MCF 10A (cell line): ENCODE results near the gene DNAJC30. TPM values are rescaled to one million over a fixed set of nuclear protein-coding genes. Genes with fewer than 3 reads are reported as not detected.

ENCODE experiments used
- BruUV-seq: library from RNA; stranded (reverse); fragments of 400-500 nt; replicated peaks from 2 replicates; lab custom pipeline; 2021; lab: Mats Ljungman, UMichigan
- CTCF ChIA-PET: fragments of 300-600 bp; sonication (Branson Sonifier 250); formaldehyde crosslinking; extraction: SDS; loops from one replicate; lab custom pipeline; 2021; ENCODE audit warnings: antibody characterized with exemption, inconsistent platforms; lab: Yijun Ruan, JAX
- POLR2A ChIA-PET: fragments of 300-600, 350-650 bp; sonication (Branson Sonifier 250); formaldehyde crosslinking; extraction: SDS; loops from one replicate; lab custom pipeline; 2020; ENCODE audit warnings: antibody characterized with exemption, inconsistent platforms; lab: Yijun Ruan, JAX
- DNase-seq: peaks from one replicate; pipeline ENCODE4 v3.0.0-alpha.2; 2018; ENCODE audit not compliant: unreplicated experiment
- H3K27ac Mint-ChIP-seq: one replicate; pipeline ENCODE4 v1.8.0; 2022; ENCODE audit warnings: mild to moderate bottlenecking, low read depth, mixed read lengths; ENCODE audit not compliant: unreplicated experiment
- H3K27me3 Mint-ChIP-seq: one replicate; pipeline ENCODE4 v1.8.0; 2022; ENCODE audit warnings: mixed read lengths; ENCODE audit not compliant: insufficient read depth, unreplicated experiment
- H3K36me3 Mint-ChIP-seq: one replicate; pipeline ENCODE4 v1.8.0; 2022; ENCODE audit warnings: mild to moderate bottlenecking, moderate library complexity, mixed read lengths; ENCODE audit not compliant: insufficient read depth, unreplicated experiment
- H3K4me1 Mint-ChIP-seq: one replicate; pipeline ENCODE4 v1.8.0; 2022; ENCODE audit warnings: mixed read lengths; ENCODE audit not compliant: insufficient read depth, unreplicated experiment
- H3K4me3 Mint-ChIP-seq: one replicate; pipeline ENCODE4 v1.8.0; 2022; ENCODE audit warnings: mild to moderate bottlenecking, moderate library complexity, mixed read lengths; ENCODE audit not compliant: unreplicated experiment
- H3K9me3 Mint-ChIP-seq: one replicate; pipeline ENCODE4 v1.8.0; 2022; ENCODE audit warnings: mixed read lengths; ENCODE audit not compliant: unreplicated experiment
- intact Hi-C: fragments of 100-400 bp; cut with micrococcal nuclease; formaldehyde crosslinking; loops from 2 replicates; pipeline ENCODE4 v1.14.1; 2022
- total RNA-seq: library from RNA; stranded (reverse); gene quantifications from 2 replicates; pipeline ENCODE4 v1.2.3, GENCODE V29; 2022
- TF ChIP-seq, protein P1 (sequence below): fragments of 200-600 bp; IDR thresholded peaks from one replicate; pipeline ENCODE4 v1.8.0; 2022; ENCODE audit warnings: antibody characterized with exemption, mild to moderate bottlenecking; ENCODE audit not compliant: unreplicated experiment

DNAJC30 gene
- total RNA-seq, 1 experiment from 2014 or later: 11.4 TPM

DNA sequence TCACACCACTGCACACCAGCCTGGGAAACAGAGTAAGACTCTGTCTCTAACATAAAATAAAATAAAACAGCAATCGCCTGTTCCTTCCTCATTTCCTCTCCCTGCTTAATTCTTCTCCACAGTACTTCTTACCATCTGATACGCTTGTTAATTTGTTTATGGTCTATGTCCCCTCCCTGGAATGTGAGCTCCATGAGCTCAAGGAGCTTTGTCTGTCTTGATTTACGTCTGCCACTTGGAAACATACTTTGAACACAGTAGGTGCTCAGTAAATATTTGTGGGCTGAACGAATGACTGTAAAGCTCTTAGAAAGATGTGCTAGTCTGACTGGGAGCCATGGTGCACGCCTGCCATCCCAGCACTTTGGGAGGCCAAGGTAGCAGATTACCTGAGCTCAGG is 45.3 kb upstream of the DNAJC30 start:
- Mint-ChIP-seq H3K4me3 (no peak overlapping the region), H3K9me3 (no peaks in the 10 kb centered on the region), H3K36me3 (peaks cover 11% of the 10 kb centered on the region), H3K4me1 (peaks cover 5% of the 10 kb centered on the region), H3K27me3 (no peaks in the 10 kb centered on the region), H3K27ac (no peak overlapping the region)
- TF ChIP-seq, protein P1, sequence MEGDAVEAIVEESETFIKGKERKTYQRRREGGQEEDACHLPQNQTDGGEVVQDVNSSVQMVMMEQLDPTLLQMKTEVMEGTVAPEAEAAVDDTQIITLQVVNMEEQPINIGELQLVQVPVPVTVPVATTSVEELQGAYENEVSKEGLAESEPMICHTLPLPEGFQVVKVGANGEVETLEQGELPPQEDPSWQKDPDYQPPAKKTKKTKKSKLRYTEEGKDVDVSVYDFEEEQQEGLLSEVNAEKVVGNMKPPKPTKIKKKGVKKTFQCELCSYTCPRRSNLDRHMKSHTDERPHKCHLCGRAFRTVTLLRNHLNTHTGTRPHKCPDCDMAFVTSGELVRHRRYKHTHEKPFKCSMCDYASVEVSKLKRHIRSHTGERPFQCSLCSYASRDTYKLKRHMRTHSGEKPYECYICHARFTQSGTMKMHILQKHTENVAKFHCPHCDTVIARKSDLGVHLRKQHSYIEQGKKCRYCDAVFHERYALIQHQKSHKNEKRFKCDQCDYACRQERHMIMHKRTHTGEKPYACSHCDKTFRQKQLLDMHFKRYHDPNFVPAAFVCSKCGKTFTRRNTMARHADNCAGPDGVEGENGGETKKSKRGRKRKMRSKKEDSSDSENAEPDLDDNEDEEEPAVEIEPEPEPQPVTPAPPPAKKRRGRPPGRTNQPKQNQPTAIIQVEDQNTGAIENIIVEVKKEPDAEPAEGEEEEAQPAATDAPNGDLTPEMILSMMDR: no peak
- intact Hi-C loops: loop anchor here (5.0 kb wide), 1 partner anchor 61 kb away; the partner anchor contains the start of gene VPS37D
- BruUV-seq: no TSS peak
- no peak for DNase-seq
- POLR2A ChIA-PET: interaction anchor here (0.9 kb wide), 1 partner anchor 122 kb away, joined by 3 read pairs; no protein-coding TSS in a partner anchor
- CTCF ChIA-PET: interaction anchor here (0.6 to 10.0 kb wide), 6 partner anchors 117 to 672 kb away, joined by 3 to 67 read pairs (median 4); no protein-coding TSS in a partner anchor

- DNase-seq: no peak
- no peaks in the 10 kb centered on the region for H3K27me3 Mint-ChIP-seq
- H3K9me3 Mint-ChIP-seq: no peaks in the 10 kb centered on the region
- BruUV-seq: no TSS peak
- no peak overlapping the region for H3K27ac Mint-ChIP-seq
- peaks cover 11% of the 10 kb centered on the region for H3K36me3 Mint-ChIP-seq
- CTCF ChIA-PET: interaction anchor here (0.6 to 10.0 kb wide), 5 partner anchors 117 to 648 kb away, joined by 3 to 67 read pairs (median 5); no protein-coding TSS in a partner anchor
- intact Hi-C loops: loop anchor here (5.0 kb wide), 1 partner anchor 61 kb away; the partner anchor contains the start of gene VPS37D
- peaks cover 5% of the 10 kb centered on the region for H3K4me1 Mint-ChIP-seq
- TF ChIP-seq, protein P1: no peak
- no peak overlapping the region for H3K4me3 Mint-ChIP-seq
- POLR2A ChIA-PET: no interaction called here
These were observed 44.7 kb upstream of the DNAJC30 start for GRCh38 chr7:73727952-73728351.

- DNase-seq: no peak
- intact Hi-C loops: loop anchor here (5.0 kb wide), 1 partner anchor 59 kb away; the partner anchor contains the start of gene VPS37D
- Mint-ChIP-seq H3K27me3 (no peaks in the 10 kb centered on the region), H3K9me3 (no peaks in the 10 kb centered on the region), H3K4me3 (no peak overlapping the region), H3K36me3 (peaks cover 5% of the 10 kb centered on the region), H3K27ac (no peak overlapping the region), H3K4me1 (peaks cover 9% of the 10 kb centered on the region)
- no TSS peak for BruUV-seq
- TF ChIP-seq, protein P1: no peak
- POLR2A ChIA-PET: interaction anchor here (0.5 to 2.1 kb wide), 11 partner anchors 9 to 205 kb away, joined by 3 to 13 read pairs (median 4); partner anchors contain the start of gene BAZ1B
- CTCF ChIA-PET: interaction anchor here (0.5 to 3.8 kb wide), 19 partner anchors 9 to 783 kb away, joined by 3 to 65 read pairs (median 5); no protein-coding TSS in a partner anchor
These were observed 42.8 kb upstream of the DNAJC30 start for GRCh38 chr7:73726083-73726466.

- intact Hi-C loops: no loop called here
- ChIA-PET CTCF (interaction anchor here (0.6 to 3.8 kb wide), 5 partner anchors 33 to 679 kb away, joined by 3 to 65 read pairs (median 3); no protein-coding TSS in a partner anchor), POLR2A (no interaction called here)
- TF ChIP-seq, protein P1: no peak
- Mint-ChIP-seq H3K4me1 (peaks cover 16% of the 10 kb centered on the region), H3K27ac (no peak overlapping the region), H3K27me3 (no peaks in the 10 kb centered on the region), H3K4me3 (no peak overlapping the region), H3K36me3 (peaks cover 5% of the 10 kb centered on the region), H3K9me3 (no peaks in the 10 kb centered on the region)
- no TSS peak for BruUV-seq
- no peak for DNase-seq
These were observed 40.6 kb upstream of the DNAJC30 start for GRCh38 chr7:73723813-73724212.
